HG03103 (cell line): ENCODE measurements around the gene ITGA5.

Experiments
- ATAC-seq: cut with Tn5 transposase; IDR thresholded peaks from one replicate; pipeline ENCODE4 v1.9.1; 2021; ENCODE audit warnings: low read depth; ENCODE audit not compliant: unreplicated experiment

Gene ITGA5

GRCh38 chr12:54419088-54419887 is at the start of gene ITGA5:
TSS of gene ITGA5 (minus strand) at chr12:54419266. CDS start at chr12:54419198, 68 bp downstream.
- ATAC-seq = no peak

- no peak for ATAC-seq
These were observed 46.9 kb upstream of the ITGA5 start for GRCh38 chr12:54465857-54466523.

- no peak for ATAC-seq
These were observed 44.4 kb upstream of the ITGA5 start for GRCh38 chr12:54463484-54463883.

GRCh38 chr12:54463034-54463433 is 44.0 kb upstream of the ITGA5 start:
- no peak for ATAC-seq

- no peak for ATAC-seq
These were observed 41.4 kb upstream of the ITGA5 start for GRCh38 chr12:54460317-54460923.

GRCh38 chr12:54459355-54459754 is 40.3 kb upstream of the ITGA5 start:
- ATAC-seq = no peak

GRCh38 chr12:54455760-54456469 is 36.8 kb upstream of the ITGA5 start:
- ATAC-seq = no peak

GRCh38 chr12:54452628-54453027 is 33.6 kb upstream of the ITGA5 start:
- no peak for ATAC-seq

GRCh38 chr12:54448344-54448743 is 29.3 kb upstream of the ITGA5 start:
- no peak for ATAC-seq

- ATAC-seq = no peak
These were observed 28.9 kb upstream of the ITGA5 start for GRCh38 chr12:54447917-54448316.

- ATAC-seq = no peak
These were observed 25.1 kb upstream of the ITGA5 start for GRCh38 chr12:54444206-54444605.

GRCh38 chr12:54443446-54443845 is 24.4 kb upstream of the ITGA5 start:
- no peak for ATAC-seq

GRCh38 chr12:54442961-54443360 is 23.9 kb upstream of the ITGA5 start:
- ATAC-seq = no peak

GRCh38 chr12:54442099-54442498 is 23.0 kb upstream of the ITGA5 start:
- ATAC-seq = no peak

GRCh38 chr12:54439521-54440255 is 20.6 kb upstream of the ITGA5 start:
- ATAC-seq = no peak

GRCh38 chr12:54439096-54439495 is 20.0 kb upstream of the ITGA5 start:
- no peak for ATAC-seq

GRCh38 chr12:54438517-54438916 is 19.5 kb upstream of the ITGA5 start:
- no peak for ATAC-seq

GRCh38 chr12:54437697-54438096 is 18.6 kb upstream of the ITGA5 start:
- ATAC-seq = no peak

- ATAC-seq = no peak
These were observed 18.2 kb upstream of the ITGA5 start for GRCh38 chr12:54437243-54437642.

GRCh38 chr12:54432815-54433164 is 13.7 kb upstream of the ITGA5 start:
- ATAC-seq = no peak
